GM12801 (cell line): ENCODE data around the gene FAM219B.

Source experiments
- TF ChIP-seq, protein P1 (sequence below): IDR thresholded peaks from one replicate; pipeline ENCODE4 v1.5.1; 2011; ENCODE audit warnings: control low read depth; ENCODE audit not compliant: insufficient read length; ENCODE audit errors: extremely low read depth

The FAM219B gene

DNA sequence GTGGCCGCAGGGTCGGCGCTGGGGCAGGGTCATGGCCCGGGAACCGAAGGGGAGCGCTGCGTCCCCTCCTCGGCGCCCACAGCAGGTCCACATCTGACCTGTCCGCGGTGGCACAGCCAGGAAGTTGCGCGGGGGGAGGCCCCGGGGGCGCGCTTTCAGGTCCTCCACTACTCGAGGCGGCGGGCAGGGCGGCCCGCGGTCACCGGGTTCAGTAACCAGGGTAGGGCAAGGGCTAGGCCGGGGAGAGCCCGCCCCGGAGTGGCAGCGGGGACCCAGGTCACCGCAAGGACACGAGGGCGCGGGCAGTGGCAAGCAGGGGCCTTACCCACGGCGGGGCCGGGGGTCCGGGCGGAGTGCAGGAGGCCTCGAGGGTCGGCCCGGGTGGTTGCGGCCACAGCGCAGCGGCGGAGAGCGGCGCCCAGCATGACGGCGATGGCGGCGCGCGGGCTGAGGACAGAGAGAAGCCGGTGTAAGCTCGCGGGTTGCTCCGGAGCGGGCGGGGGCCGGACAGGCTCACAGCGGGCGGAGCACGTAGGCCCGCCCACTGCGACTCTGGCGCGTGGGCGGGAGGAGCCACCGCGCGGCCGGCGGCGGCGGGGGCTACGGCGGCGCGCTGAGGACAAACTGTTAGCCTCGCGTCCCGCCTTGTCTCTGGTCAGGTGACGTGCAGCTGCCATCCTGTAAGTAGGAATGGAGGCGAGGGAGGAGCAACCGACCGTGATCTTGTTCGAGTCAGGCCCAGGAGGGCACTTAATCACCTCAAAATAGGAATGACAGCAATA, 31.1 kb upstream of the FAM219B start, which contains the start of gene COX5A:
COX5A (minus strand) TSS at position 484 of the 782 bp plus-strand sequence; CDS start at position 425, 59 bp downstream.
- TF ChIP-seq, protein P1, sequence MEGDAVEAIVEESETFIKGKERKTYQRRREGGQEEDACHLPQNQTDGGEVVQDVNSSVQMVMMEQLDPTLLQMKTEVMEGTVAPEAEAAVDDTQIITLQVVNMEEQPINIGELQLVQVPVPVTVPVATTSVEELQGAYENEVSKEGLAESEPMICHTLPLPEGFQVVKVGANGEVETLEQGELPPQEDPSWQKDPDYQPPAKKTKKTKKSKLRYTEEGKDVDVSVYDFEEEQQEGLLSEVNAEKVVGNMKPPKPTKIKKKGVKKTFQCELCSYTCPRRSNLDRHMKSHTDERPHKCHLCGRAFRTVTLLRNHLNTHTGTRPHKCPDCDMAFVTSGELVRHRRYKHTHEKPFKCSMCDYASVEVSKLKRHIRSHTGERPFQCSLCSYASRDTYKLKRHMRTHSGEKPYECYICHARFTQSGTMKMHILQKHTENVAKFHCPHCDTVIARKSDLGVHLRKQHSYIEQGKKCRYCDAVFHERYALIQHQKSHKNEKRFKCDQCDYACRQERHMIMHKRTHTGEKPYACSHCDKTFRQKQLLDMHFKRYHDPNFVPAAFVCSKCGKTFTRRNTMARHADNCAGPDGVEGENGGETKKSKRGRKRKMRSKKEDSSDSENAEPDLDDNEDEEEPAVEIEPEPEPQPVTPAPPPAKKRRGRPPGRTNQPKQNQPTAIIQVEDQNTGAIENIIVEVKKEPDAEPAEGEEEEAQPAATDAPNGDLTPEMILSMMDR, result no peak

DNA sequence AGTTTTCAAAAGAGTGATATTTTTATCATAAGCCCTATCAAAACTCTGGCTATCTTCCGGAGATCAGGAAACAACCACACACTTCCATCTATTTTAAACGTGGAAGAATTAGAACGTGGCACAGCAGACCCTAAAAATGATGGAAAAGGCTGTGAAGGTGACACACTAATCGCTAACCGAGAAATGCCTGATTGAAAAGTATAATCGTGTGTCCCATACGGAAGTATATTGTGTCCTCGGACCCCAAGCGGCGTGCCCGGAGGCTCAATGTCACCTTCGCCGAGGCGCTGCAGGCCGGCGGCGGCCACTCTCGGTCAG, 30.6 kb upstream of the FAM219B start:
- TF ChIP-seq, protein P1, result no peak

DNA sequence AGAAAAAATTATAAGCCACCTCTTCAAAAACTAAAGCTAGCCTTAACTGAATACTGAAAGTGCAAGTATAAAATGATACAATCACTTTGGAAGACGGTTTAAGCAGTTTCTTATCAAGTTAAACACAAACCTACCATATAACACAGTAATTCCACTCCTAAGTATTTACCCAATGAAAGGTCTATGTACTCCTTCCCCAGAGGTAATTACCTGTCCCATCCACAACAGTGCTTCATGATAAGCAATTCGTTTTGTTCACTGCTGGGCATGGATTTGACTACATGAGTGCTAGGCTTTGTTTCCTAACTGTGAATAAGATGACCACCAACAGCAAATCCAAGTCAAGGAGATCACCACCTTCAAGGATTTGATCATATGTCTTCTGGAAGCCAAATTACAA, 26.9 kb upstream of the FAM219B start:
- TF ChIP-seq, protein P1, result no peak

DNA sequence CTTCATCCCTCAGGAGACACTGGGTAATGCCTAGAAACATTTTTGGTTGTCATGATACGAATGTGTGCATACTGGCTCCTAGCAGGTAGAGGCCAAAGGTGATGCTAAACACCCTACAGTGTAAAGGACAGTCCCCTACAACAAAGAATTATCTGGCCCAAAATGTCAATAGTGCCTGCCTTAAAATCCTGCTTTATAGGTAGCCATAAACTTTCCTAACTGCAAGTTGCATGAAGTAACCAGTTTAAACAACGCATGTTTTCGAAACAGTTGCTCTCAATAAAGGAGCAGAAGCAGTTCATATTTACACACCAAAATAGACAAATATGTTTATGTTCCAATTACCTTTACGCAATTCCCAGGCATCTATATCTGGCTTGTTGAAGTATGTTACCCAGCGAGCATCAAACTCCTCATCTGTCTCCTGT, 22.1 kb upstream of the FAM219B start:
- TF ChIP-seq, protein P1, result no peak

DNA sequence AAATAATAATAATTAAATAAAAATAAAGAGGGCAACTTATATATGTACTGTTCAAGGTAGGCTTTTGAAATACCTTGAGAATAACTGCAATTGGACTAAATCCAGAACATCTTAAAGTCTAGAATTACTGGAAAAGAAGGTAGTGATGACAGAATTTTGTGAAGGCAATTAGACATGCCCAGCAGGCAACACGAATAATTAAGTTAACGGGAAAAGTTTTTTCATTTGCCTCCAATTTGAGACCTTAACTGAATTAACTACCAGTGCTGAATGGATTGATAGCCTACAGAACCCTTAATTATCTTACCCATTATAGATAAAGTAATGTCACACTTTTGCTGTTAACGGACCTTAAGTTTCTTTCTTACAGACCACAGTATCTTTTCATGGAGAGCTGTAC, 17.9 kb upstream of the FAM219B start:
- TF ChIP-seq, protein P1, result no peak

DNA sequence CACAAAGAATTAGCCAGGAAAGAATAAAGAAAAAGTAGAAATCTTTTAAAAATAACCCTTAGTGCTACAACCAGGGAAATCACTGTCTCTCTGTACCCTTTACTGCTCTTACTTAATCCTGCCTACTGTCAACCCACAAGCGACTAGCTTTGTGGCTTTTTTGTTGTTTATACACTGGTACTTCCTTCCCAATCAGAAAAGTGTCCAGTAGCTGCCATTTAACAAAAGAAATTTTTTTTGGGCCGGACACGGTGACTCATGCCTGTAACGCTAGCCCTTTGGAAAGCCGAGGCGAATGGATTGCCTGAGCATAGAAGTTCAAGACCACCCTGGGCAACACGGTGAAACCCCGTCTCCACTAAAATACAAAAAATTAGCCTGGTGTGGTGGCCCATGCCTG, 13.8 kb upstream of the FAM219B start:
- TF ChIP-seq, protein P1, result no peak

DNA sequence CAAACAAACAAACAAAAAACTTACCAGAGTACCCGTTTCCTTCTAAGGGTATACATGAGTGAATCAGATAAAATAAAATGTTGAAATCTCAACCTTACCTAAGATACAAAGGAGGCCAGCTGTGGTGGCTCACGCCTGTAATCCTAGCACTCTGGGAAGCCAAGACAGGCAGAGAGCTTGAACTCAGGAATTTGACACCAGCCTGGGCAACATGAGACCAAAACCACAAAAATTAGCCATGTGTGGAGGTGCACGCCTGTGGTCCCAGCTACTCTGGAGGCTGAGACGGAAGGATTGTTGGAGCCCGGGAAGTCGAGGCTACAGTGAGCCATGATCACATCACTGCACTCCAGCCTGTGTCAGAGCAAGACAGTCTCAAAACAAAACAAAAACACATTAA, 11.0 kb upstream of the FAM219B start:
- TF ChIP-seq, protein P1, result no peak

DNA sequence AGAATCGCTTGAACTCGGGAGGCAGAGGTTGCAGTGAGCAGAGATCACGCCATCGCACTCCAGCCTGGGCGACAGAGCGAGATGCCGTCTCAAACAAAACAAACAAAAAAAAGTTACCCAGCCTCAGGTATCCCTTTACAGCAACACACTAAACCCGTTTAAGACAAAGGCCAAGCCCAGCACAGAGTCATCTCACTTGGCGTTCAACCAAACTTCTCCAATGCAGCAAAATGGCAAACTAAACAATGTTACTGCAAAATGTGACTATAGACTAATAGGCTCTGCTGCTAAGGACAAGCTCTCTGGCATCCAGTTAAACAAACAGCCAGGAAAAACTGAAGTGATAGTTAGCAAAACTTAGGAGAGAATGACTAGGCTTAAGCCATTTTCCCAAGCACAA, 6.4 kb upstream of the FAM219B start:
- TF ChIP-seq, protein P1, result no peak
